ENCODE data around the gene COMT. TPM values are rescaled to one million over a fixed set of nuclear protein-coding genes. Genes with fewer than 3 reads are reported as not detected.

The COMT gene
- total RNA-seq, 4 donors from 2014 or later = 154 to 255 (median 223) TPM

DNA sequence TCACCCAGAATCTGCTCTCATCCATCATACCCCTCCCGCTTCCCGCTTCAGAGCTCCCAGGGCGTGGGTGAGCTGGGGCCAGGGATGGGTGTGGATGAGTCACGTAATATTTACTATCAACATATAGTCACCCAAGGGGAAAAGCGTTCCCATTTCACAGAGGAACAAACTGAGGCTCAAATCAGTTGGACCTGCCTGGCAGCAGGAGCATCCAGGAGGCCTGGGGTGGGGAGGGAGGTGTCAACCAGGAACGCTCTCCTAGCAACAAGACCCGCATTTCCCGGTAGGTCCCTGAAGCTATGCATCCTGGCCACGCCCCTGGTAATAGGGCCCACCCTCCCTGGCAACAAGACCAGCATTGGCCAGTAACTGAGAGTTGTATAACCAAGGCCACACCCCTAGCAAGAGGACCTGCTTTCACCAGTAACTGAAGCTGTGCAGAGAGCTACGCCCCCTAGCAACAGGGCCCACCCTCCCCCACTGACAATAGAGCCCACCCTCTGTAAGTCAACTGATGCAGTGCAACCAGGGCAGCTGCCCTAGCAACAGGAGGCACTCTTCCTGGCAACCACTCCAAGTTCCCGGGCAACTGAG, 32.8 kb downstream of the COMT start:
- in situ Hi-C loops (cut with MboI; ENCODE audit: low sequenced_read_pairs in 4 of 4) (loop anchor here in 3 of 4 donors (5.0 kb wide), 1 partner anchor 38 kb away; no protein-coding TSS in a partner anchor), intact Hi-C loops (cut with DNase I; ENCODE audit: low total_unique reads) (loop anchor here (5.0 to 10.0 kb wide), 2 partner anchors 110 to 153 kb away; partner anchors contain the start of gene DGCR8)
- Histone ChIP-seq H3K9me3 (no peaks in the 10 kb centered on the region), H3K27me3 (no peaks in the 10 kb centered on the region), H3K4me1 (peaks cover 0 to 11% of the 10 kb centered on the region in 2 donors), H3K36me3 (peaks cover 0 to 11% of the 10 kb centered on the region in 2 donors), H3K4me3 (no peak overlapping the region), H3K27ac (no peak overlapping the region)
- ATAC-seq = no peak
- TF ChIP-seq POLR2A (IDR thresholded peaks at IDR 0.05) = no peak
- TF ChIP-seq, protein P1, sequence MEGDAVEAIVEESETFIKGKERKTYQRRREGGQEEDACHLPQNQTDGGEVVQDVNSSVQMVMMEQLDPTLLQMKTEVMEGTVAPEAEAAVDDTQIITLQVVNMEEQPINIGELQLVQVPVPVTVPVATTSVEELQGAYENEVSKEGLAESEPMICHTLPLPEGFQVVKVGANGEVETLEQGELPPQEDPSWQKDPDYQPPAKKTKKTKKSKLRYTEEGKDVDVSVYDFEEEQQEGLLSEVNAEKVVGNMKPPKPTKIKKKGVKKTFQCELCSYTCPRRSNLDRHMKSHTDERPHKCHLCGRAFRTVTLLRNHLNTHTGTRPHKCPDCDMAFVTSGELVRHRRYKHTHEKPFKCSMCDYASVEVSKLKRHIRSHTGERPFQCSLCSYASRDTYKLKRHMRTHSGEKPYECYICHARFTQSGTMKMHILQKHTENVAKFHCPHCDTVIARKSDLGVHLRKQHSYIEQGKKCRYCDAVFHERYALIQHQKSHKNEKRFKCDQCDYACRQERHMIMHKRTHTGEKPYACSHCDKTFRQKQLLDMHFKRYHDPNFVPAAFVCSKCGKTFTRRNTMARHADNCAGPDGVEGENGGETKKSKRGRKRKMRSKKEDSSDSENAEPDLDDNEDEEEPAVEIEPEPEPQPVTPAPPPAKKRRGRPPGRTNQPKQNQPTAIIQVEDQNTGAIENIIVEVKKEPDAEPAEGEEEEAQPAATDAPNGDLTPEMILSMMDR (IDR thresholded peaks at IDR 0.05 in 4 of 5, conservative IDR thresholded peaks at IDR 0.05 in 1 of 5) = no peak
- no peak for DNase-seq

DNA sequence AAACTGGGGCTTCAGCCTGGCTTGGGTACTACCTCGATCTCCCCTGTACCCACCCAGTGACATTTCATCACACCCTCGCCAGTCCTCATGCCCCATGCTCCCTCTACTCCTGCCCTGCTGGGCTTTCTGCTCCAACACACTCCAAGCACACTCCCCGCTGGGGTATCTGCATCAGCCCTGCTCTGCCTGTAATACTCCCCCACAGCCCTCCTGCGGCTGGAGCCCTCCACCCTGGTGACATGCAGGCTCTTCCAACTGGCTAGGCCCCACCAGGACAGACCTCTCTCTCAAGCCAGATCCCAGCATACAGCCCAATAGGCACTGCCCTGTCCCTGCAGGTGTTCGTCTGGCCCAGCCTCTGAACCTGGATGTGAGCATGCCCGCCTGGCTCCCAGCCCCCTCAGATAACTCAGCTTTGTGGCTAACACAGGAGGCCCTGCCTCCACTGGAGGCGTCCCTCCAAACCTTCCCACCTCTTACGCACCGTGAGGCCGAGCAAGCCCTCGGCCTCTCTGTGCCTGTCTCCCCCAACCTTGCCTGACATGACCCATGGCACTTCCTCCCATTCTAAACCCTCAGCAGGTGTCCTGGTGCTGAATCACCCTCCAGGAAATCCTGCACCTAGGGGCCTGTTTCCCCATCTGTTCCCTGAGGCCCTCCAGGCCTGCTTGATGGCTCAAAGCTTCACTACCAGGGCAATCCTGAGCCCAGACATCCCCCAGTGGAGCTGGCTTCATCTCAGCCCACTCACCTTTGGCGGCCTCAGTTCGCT, 33.5 kb downstream of the COMT start:
- intact Hi-C loops (cut with DNase I; ENCODE audit: low total_unique reads) = loop anchor here (5.0 to 10.0 kb wide), 2 partner anchors 110 to 152 kb away; partner anchors contain the start of gene DGCR8
- no peaks in the 10 kb centered on the region for H3K27me3 ChIP-seq

DNA sequence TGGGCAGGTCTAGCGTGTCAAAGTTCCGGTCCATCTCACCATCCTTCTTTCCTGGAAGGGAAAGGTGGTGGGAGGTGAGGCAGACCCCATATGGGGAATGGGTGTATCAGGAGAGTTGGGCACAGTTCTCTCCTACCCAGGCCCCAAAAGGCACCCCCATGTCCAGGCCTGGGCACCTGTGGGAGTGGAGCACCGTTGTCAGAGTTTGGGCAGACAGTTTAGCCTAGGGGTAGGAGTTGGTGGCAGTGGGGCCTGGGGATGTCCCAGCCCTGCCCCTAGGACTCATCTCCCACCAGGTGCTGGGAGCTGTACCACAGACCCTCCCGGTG, 34.1 kb downstream of the COMT start:
- H3K27me3 ChIP-seq = no peaks in the 10 kb centered on the region
- in situ Hi-C loops (cut with MboI; ENCODE audit: low sequenced_read_pairs in 4 of 4) (no loop called here), intact Hi-C loops (cut with DNase I; ENCODE audit: low total_unique reads) (loop anchor here (10.0 kb wide), 1 partner anchor 109 kb away; the partner anchor contains the start of gene DGCR8)
- no peak overlapping the region for H3K27ac ChIP-seq
- DNase-seq (no peak), ATAC-seq (no peak)
- H3K9me3 ChIP-seq = no peaks in the 10 kb centered on the region
- peaks cover 0 to 11% of the 10 kb centered on the region in 2 donors for H3K4me1 ChIP-seq
- peaks cover 0 to 12% of the 10 kb centered on the region in 2 donors for H3K36me3 ChIP-seq
- TF ChIP-seq, protein P1 (IDR thresholded peaks at IDR 0.05 in 4 of 5, conservative IDR thresholded peaks at IDR 0.05 in 1 of 5) = no peak
- TF ChIP-seq POLR2A (IDR thresholded peaks at IDR 0.05) = no peak
- H3K4me3 ChIP-seq = no peak overlapping the region

More for the DNA sequence above, 33.5 kb downstream of the COMT start:
- ATAC-seq (no peak), DNase-seq (no peak)
- Histone ChIP-seq H3K36me3 (peaks cover 0 to 12% of the 10 kb centered on the region in 2 donors), H3K4me3 (no peak overlapping the region), H3K27ac (no peak overlapping the region), H3K4me1 (peaks cover 0 to 11% of the 10 kb centered on the region in 2 donors), H3K9me3 (no peaks in the 10 kb centered on the region)
- in situ Hi-C loops (cut with MboI; ENCODE audit: low sequenced_read_pairs in 4 of 4) = loop anchor here in 3 of 4 donors (5.0 kb wide), 1 partner anchor 37 kb away; no protein-coding TSS in a partner anchor
- TF ChIP-seq, protein P1 (IDR thresholded peaks at IDR 0.05 in 4 of 5, conservative IDR thresholded peaks at IDR 0.05 in 1 of 5) = no peak
- TF ChIP-seq POLR2A (IDR thresholded peaks at IDR 0.05) = no peak

DNA sequence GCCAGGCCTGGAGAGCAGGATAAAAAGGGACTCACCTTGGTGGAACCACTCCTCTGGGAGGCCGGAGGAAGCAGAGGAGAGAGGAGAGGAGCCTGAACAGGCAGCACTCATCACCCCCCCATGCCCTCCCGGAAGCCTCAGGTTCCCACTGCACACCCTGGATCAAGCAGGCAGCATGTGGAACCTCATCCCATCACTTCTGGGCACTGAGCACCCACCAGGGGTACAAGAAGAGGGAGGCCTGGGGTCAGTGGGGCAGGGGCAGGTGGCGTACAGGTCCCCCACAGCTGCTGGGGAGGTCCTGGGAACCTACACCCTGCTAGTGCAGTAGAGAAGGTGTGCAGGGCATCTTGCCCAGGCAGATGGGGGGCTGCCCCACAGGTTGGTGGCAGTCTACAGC, 35.1 kb downstream of the COMT start:
- peaks cover 0 to 12% of the 10 kb centered on the region in 2 donors for H3K36me3 ChIP-seq
- no peaks in the 10 kb centered on the region for H3K9me3 ChIP-seq
- no peak for TF ChIP-seq POLR2A (IDR thresholded peaks at IDR 0.05)
- TF ChIP-seq, protein P1 (IDR thresholded peaks at IDR 0.05 in 4 of 5, conservative IDR thresholded peaks at IDR 0.05 in 1 of 5) = no peak
- no peak overlapping the region for H3K27ac ChIP-seq
- ATAC-seq = no peak
- DNase-seq = no peak
- in situ Hi-C loops (cut with MboI; ENCODE audit: low sequenced_read_pairs in 4 of 4) (no loop called here), intact Hi-C loops (cut with DNase I; ENCODE audit: low total_unique reads) (loop anchor here (10.0 kb wide), 1 partner anchor 108 kb away; the partner anchor contains the start of gene DGCR8)
- no peak overlapping the region for H3K4me3 ChIP-seq
- H3K4me1 ChIP-seq = peaks cover 0 to 11% of the 10 kb centered on the region in 2 donors
- no peaks in the 10 kb centered on the region for H3K27me3 ChIP-seq
